CD4-positive, alpha-beta memory T cell (primary cell): Measurements from ENCODE around the gene RAD51AP2. TPM values are rescaled to one million over a fixed set of nuclear protein-coding genes. Genes with fewer than 3 reads are reported as not detected.
"Not testable (repeated sequence)": the region's sequence is repeated elsewhere in the genome, so short reads cannot be mapped to it uniquely, and the experiment has no call there.

Experiments
- CTCF ChIA-PET: fragments of 350-600 bp; sonication (Branson Sonifier 250); formaldehyde crosslinking; loops from one replicate; lab custom pipeline; 2021; ENCODE audit warnings: inconsistent platforms; ENCODE audit not compliant: partially characterized antibody; lab: Charles Lee
- POLR2A ChIA-PET: fragments of 350-600 bp; sonication (Branson Sonifier 250); formaldehyde crosslinking; loops from one replicate; lab custom pipeline; 2021; ENCODE audit not compliant: partially characterized antibody; lab: Charles Lee
- DNase-seq, 5 donors: peaks; one replicate each; pipeline versions ENCODE4 v3.0.0 to v3.0.0-alpha.2; 2020 to 2022; ENCODE audit warnings: mixed read lengths in 1 of 5
- H3K27ac ChIP-seq: one replicate; pipeline ENCODE4 v1.7.0; 2013; ENCODE audit warnings: low read depth, low read length
- H3K27me3 ChIP-seq: 2 replicates; pipeline ENCODE4 v1.7.0; 2013; ENCODE audit warnings: mild to moderate bottlenecking, low read length, moderate library complexity; ENCODE audit not compliant: insufficient read depth
- H3K36me3 ChIP-seq: 2 replicates; pipeline ENCODE4 v1.7.0; 2013; ENCODE audit warnings: mild to moderate bottlenecking, low read length, moderate library complexity; ENCODE audit not compliant: insufficient read depth
- H3K4me1 ChIP-seq: 2 replicates; pipeline ENCODE4 v1.7.0; 2013; ENCODE audit warnings: mild to moderate bottlenecking, low read length, moderate library complexity; ENCODE audit not compliant: insufficient read depth
- H3K4me3 ChIP-seq, 2 donors: one replicate each; pipeline ENCODE4 v1.7.0; 2013; ENCODE audit warnings: low read length in 2 of 2, mild to moderate bottlenecking in 1 of 2
- H3K9me3 ChIP-seq, 2 donors: one replicate each; pipeline ENCODE4 v1.7.0; 2013; ENCODE audit warnings: low read length in 2 of 2, control low read depth in 1 of 2; ENCODE audit not compliant: control insufficient read depth in 1 of 2
- H3K27ac Mint-ChIP-seq, 7 donors: one replicate each; pipeline ENCODE4 v1.8.0; 2020 to 2021; ENCODE audit warnings: mixed read lengths in 7 of 7, mild to moderate bottlenecking in 6 of 7, inconsistent platforms in 3 of 7, moderate library complexity in 3 of 7
- H3K27me3 Mint-ChIP-seq, 2 donors: one replicate each; pipeline ENCODE4 v1.8.0; 2020 to 2021; ENCODE audit warnings: mixed read lengths in 2 of 2
- H3K36me3 Mint-ChIP-seq, 2 donors: one replicate each; pipeline ENCODE4 v1.8.0; 2020 to 2021; ENCODE audit warnings: mixed read lengths in 2 of 2, inconsistent platforms in 1 of 2, mild to moderate bottlenecking in 1 of 2
- H3K4me1 Mint-ChIP-seq, 4 donors: one replicate each; pipeline ENCODE4 v1.8.0; 2020 to 2021; ENCODE audit warnings: mixed read lengths in 4 of 4, mild to moderate bottlenecking in 1 of 4
- H3K4me3 Mint-ChIP-seq, 8 donors: one replicate each; pipeline ENCODE4 v1.8.0; 2020 to 2021; ENCODE audit warnings: mixed read lengths in 8 of 8, mild to moderate bottlenecking in 7 of 8, moderate library complexity in 6 of 8, inconsistent platforms in 3 of 8
- H3K9me3 Mint-ChIP-seq, 8 donors: one replicate each; pipeline ENCODE4 v1.8.0; 2020 to 2021; ENCODE audit warnings: mixed read lengths in 8 of 8, mild to moderate bottlenecking in 5 of 8, inconsistent platforms in 3 of 8, moderate library complexity in 1 of 8
- intact Hi-C: fragments of 100-400 bp; cut with micrococcal nuclease; formaldehyde crosslinking; loops from one replicate; pipeline ENCODE4 v1.15.1; 2023
- polyA plus RNA-seq, 2 donors: library from polyadenylated mRNA; unstranded; fragments of 300-500 nt; fragmentation: Illumina TruSeq; gene quantifications; one replicate each; pipeline ENCODE4 v1.2.3, GENCODE V29; 2021
- total RNA-seq, 2 experiments: library from RNA; stranded (reverse); gene quantifications; one replicate each; pipeline ENCODE4 v1.2.3, GENCODE V29; 2021

Gene RAD51AP2
- total RNA-seq (not detected), polyA plus RNA-seq (not detected)

DNA sequence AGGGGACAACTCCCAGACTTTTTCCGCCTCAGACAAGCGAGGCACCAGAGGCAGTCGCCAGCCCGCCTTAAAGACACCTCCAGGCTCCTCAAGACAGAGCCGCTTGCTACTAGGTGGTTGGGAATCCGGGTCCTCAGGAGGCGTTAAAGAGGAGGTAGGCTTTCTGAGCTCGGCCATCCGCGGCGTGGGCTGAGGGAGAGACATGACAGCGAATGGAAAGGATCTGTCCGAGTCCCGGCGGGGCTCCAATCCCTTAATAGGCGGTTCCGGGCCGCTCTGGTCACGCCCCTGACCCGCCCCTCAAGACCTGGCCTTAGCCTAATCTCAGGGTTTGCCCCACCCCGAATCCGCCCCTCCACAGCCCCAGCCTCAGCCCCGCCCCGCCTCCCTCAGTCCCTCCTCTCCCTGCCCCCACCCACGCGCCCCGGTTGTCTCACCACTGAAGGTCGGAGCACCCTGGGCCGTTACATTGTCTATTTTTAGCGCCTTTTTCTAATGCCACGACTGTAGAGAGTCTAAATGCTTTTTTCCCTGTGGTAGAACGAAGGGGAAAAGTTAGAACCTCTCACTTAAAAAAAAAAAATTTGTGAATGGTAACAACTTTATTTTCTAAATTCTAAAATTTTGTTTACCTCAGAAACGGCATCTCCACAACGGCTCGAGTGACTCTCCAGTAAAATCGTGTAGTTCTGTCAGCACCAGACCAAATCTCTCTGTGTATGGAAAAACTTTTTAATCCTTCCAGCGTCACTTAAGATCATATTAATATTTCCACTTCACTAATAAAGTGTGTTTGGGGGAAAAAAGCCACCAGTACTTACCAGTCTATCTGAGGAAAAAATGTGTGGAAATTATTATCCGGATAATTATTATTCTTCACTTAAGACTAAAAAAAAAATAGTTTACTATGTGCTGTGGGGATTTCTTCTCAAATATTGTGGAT is at the start of gene RAD51AP2:
TSS of gene RAD51AP2 (minus strand) at position 229 of the 943 bp plus-strand sequence. CDS start at position 204, 25 bp downstream.
- no peaks in the 10 kb centered on the region for H3K36me3 Mint-ChIP-seq
- no peaks in the 10 kb centered on the region for H3K9me3 ChIP-seq
- no peak within 1 kb of the TSS for H3K4me3 ChIP-seq
- intact Hi-C loops, result no loop called here
- H3K36me3 ChIP-seq, result no peaks in the 10 kb centered on the region
- CTCF ChIA-PET, result no interaction called here
- no peaks in the 10 kb centered on the region for H3K4me1 ChIP-seq
- DNase-seq, result peak in 1 of 5 donors; percentile 29
- no peaks in the 10 kb centered on the region for H3K4me1 Mint-ChIP-seq
- no peak within 1 kb of the TSS for H3K4me3 Mint-ChIP-seq
- no peaks in the 10 kb centered on the region for H3K27me3 ChIP-seq
- H3K27ac Mint-ChIP-seq, result peak within 1 kb of the TSS in 1 of 7 donors; percentile 10
- H3K27me3 Mint-ChIP-seq, result peaks cover 2 to 7% of the 10 kb centered on the region in 2 donors
- no peak within 1 kb of the TSS for H3K27ac ChIP-seq
- POLR2A ChIA-PET, result no interaction called here
- peaks cover 0 to 7% (median 0%) of the 10 kb centered on the region in 8 donors for H3K9me3 Mint-ChIP-seq

DNA sequence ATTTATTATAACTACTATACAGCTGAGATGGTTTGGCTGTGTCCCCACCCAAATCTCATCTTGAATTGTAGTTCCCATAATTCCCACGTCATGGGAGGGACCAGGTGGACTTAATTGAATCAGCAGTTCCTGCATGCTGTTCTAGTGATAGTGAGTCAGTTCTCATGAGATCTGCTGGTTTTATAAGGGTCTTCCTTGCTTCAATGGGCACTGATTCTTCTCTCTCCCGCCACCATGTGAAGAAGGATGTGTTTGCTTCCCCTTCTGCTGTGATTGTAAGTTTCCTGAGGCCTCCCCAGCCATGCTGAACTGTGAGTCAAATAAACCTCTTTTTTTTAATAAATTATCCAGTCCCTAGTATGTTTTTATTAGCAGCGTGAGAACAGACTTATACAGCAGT is 47.5 kb upstream of the RAD51AP2 start:
- H3K27ac Mint-ChIP-seq, H3K4me1 ChIP-seq, H3K4me1 Mint-ChIP-seq, H3K27ac ChIP-seq, POLR2A ChIA-PET, H3K9me3 ChIP-seq, H3K4me3 Mint-ChIP-seq, H3K36me3 ChIP-seq, intact Hi-C loops, H3K27me3 ChIP-seq, DNase-seq, H3K36me3 Mint-ChIP-seq, H3K9me3 Mint-ChIP-seq, H3K27me3 Mint-ChIP-seq, H3K4me3 ChIP-seq, CTCF ChIA-PET: not testable (repeated sequence)

DNA sequence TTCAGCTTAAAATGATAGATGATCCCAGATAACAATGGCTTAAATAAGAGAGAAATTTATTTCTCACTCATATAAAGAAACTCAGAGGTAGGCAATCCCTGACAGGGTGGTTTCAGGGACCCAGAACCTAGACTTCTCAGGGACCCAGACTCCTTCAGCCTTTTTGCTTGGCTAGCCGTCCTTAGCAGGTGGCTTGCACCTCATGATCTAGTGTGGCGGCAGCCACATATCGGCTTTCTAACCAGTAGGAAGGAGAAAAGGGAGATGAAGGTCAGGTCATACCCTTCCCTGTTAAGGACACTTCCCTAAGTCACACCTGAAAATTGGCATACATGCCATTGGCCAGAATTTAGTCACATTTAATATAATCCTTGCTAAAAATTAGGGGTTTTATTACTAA is 40.6 kb upstream of the RAD51AP2 start:
- POLR2A ChIA-PET, result no interaction called here
- CTCF ChIA-PET, result no interaction called here
- Mint-ChIP-seq H3K36me3 (no peaks in the 10 kb centered on the region), H3K4me1 (no peaks in the 10 kb centered on the region), H3K27ac (peak overlapping the region in 1 of 7 donors; percentile 29), H3K27me3 (peaks cover 1 to 2% of the 10 kb centered on the region in 2 donors), H3K9me3 (peaks cover 0 to 3% (median 0%) of the 10 kb centered on the region in 8 donors), H3K4me3 (no peak overlapping the region)
- Histone ChIP-seq H3K4me1 (no peaks in the 10 kb centered on the region), H3K36me3 (no peaks in the 10 kb centered on the region), H3K9me3 (no peaks in the 10 kb centered on the region), H3K4me3 (no peak overlapping the region), H3K27me3 (no peaks in the 10 kb centered on the region), H3K27ac (no peak overlapping the region)
- intact Hi-C loops, result no loop called here
- DNase-seq, result no peak

DNA sequence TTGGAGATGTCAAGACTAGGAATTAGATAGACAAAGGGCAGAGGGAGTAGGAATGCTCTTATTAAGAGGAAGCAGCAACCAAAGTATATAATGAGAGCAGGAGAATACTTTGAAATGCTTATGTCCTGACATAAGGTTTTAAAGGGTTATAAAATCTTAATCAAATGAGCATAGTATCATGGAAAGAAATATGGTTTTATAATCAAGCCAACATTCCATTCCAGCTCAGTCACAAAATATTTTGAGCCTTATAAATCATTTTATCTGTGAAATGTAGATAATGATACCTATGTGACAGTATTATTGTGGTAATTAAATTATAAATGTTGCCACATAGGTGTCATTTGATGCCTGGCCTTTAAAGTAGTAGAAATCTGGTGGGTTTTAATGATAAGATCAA is 39.8 kb upstream of the RAD51AP2 start:
- no peak overlapping the region for H3K27ac Mint-ChIP-seq
- H3K27me3 Mint-ChIP-seq, result peaks cover 0 to 2% of the 10 kb centered on the region in 2 donors
- no peaks in the 10 kb centered on the region for H3K36me3 Mint-ChIP-seq
- Histone ChIP-seq H3K9me3 (no peaks in the 10 kb centered on the region), H3K4me1 (no peaks in the 10 kb centered on the region), H3K4me3 (no peak overlapping the region), H3K27me3 (no peaks in the 10 kb centered on the region), H3K27ac (no peak overlapping the region), H3K36me3 (no peaks in the 10 kb centered on the region)
- intact Hi-C loops, result no loop called here
- no peaks in the 10 kb centered on the region for H3K4me1 Mint-ChIP-seq
- ChIA-PET CTCF (no interaction called here), POLR2A (no interaction called here)
- H3K4me3 Mint-ChIP-seq, result no peak overlapping the region
- H3K9me3 Mint-ChIP-seq, result peaks cover 0 to 3% (median 0%) of the 10 kb centered on the region in 8 donors
- DNase-seq, result no peak

DNA sequence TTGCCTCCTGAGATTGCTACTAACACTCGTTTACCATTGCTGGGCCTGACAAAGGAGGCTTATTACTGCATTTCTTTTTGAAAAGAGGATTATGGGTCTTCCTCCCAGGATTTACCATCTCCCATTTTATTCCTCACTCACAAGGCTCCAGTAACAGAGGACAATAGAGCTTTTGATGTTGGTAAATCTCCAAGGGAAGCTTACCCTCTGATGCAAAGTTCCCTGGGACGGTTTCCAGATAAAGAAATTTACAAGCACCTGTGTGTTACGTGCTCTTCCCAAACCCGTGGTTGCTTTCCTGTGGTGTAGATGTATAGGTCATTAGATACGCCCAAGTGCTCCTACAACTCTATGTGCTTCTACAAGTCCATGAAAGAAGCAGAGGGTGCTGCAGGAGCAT is 39.4 kb upstream of the RAD51AP2 start:
- intact Hi-C loops, result no loop called here
- Histone ChIP-seq H3K36me3 (no peaks in the 10 kb centered on the region), H3K9me3 (no peaks in the 10 kb centered on the region), H3K27ac (no peak overlapping the region), H3K4me1 (no peaks in the 10 kb centered on the region), H3K4me3 (no peak overlapping the region), H3K27me3 (no peaks in the 10 kb centered on the region)
- Mint-ChIP-seq H3K36me3 (no peaks in the 10 kb centered on the region), H3K27ac (no peak overlapping the region), H3K27me3 (peaks cover 0 to 2% of the 10 kb centered on the region in 2 donors), H3K4me3 (peak overlapping the region in 1 of 8 donors; percentile 26), H3K9me3 (peaks cover 0 to 2% (median 0%) of the 10 kb centered on the region in 8 donors), H3K4me1 (no peaks in the 10 kb centered on the region)
- ChIA-PET POLR2A (no interaction called here), CTCF (no interaction called here)
- DNase-seq, result no peak

DNA sequence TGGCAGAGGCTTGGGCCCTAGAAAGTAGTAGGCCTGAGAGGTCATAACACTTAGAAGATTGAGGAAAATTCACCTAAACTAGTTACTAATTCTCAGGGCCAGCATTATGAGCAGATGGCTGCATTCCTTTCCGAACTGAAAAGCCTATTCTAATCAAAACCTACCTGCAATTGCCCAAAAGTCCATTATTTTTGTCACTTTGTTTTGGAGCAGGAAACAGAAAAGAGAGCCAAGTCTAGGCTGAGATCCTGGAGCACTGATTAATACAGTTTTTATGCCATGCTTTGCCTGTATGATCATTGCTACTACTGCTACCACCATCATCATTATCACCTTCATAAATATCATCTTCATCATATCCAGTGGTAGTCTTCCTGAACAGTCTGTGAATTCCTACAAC is 36.9 kb upstream of the RAD51AP2 start:
- no peak overlapping the region for H3K4me3 ChIP-seq
- intact Hi-C loops, result no loop called here
- DNase-seq, result no peak
- Mint-ChIP-seq H3K9me3 (peaks cover 0 to 3% (median under 1%) of the 10 kb centered on the region in 8 donors), H3K27me3 (peaks cover 0 to 2% of the 10 kb centered on the region in 2 donors), H3K4me1 (no peaks in the 10 kb centered on the region), H3K4me3 (no peak overlapping the region), H3K36me3 (no peaks in the 10 kb centered on the region), H3K27ac (no peak overlapping the region)
- ChIA-PET CTCF (no interaction called here), POLR2A (no interaction called here)
- no peaks in the 10 kb centered on the region for H3K36me3 ChIP-seq
- no peaks in the 10 kb centered on the region for H3K27me3 ChIP-seq
- H3K27ac ChIP-seq, result no peak overlapping the region
- no peaks in the 10 kb centered on the region for H3K9me3 ChIP-seq
- H3K4me1 ChIP-seq, result no peaks in the 10 kb centered on the region

DNA sequence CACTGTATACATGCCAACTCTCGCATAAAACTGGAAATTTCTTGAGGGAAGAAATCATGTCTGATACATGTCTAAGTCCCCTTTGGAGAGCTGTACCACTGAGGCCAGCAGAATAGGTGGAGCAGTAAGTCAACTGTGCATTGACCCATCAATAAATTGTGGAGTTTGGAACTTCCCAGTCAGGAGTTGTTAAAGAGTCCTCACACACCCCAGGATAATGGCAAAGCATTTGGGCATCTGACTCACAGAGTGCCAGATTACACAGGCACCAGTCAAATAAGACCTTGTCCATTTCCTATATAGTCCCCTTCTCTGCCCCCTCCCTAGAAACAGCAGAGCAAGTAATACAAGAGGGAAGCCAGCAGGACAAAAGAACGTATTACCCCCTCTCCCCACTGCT is 32.7 kb upstream of the RAD51AP2 start:
- no peaks in the 10 kb centered on the region for H3K36me3 ChIP-seq
- POLR2A ChIA-PET, result no interaction called here
- no peaks in the 10 kb centered on the region for H3K4me1 ChIP-seq
- CTCF ChIA-PET, result no interaction called here
- peaks cover 0 to 3% (median 1%) of the 10 kb centered on the region in 8 donors for H3K9me3 Mint-ChIP-seq
- no peak overlapping the region for H3K27ac ChIP-seq
- no peaks in the 10 kb centered on the region for H3K9me3 ChIP-seq
- intact Hi-C loops, result no loop called here
- H3K27me3 Mint-ChIP-seq, result peaks cover 2 to 6% of the 10 kb centered on the region in 2 donors
- H3K4me1 Mint-ChIP-seq, result no peaks in the 10 kb centered on the region
- H3K27me3 ChIP-seq, result no peaks in the 10 kb centered on the region
- no peak overlapping the region for H3K4me3 ChIP-seq
- H3K4me3 Mint-ChIP-seq, result no peak overlapping the region
- no peak overlapping the region for H3K27ac Mint-ChIP-seq
- H3K36me3 Mint-ChIP-seq, result no peaks in the 10 kb centered on the region
- DNase-seq, result no peak
